NCI-H146 treated with DMSO at 0.1 percent for 48 hours (cell line): ENCODE results near the gene SBF2.
A peak's percentile ranks its signal among the peaks of the same experiment; 100 is the strongest.
"Not testable (repeated sequence)": the region's sequence is repeated elsewhere in the genome, so short reads cannot be mapped to it uniquely, and the experiment has no call there.

Experiments
- DNase-seq: peaks from one replicate; lab custom pipeline; 2025; ENCODE audit not compliant: unreplicated experiment; lab: John Stamatoyannopoulos, UW

Gene SBF2

GRCh38 chr11:10023212-10023611, 270.8 kb downstream of the SBF2 start:
- DNase-seq: no peak

GRCh38 chr11:10022764-10023163, 271.3 kb downstream of the SBF2 start:
- no peak for DNase-seq

DNA sequence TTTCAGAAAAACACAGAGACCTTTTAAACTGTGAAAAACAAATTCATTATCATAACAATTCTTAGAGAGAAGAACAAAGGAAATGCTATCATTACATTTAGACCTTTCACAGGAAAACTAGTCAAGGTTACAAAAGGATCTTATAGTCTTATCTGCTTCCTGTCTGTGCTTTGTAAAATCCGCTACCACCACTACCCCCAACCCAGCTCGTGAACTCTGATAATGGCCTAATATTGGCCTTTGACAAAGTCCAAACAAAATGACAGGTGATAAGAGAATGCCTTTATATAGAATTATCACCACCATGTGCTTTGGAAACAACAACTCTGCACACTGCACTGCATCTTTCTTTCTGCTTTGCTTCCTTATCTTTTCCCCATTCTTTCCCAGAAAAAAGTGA, 272.5 kb downstream of the SBF2 start:
- DNase-seq: peak; percentile 89

- DNase-seq: no peak
Observed at GRCh38 chr11:10019906-10020682, 273.9 kb downstream of the SBF2 start.

GRCh38 chr11:10017911-10018310, 276.1 kb downstream of the SBF2 start:
- DNase-seq: no peak

DNA sequence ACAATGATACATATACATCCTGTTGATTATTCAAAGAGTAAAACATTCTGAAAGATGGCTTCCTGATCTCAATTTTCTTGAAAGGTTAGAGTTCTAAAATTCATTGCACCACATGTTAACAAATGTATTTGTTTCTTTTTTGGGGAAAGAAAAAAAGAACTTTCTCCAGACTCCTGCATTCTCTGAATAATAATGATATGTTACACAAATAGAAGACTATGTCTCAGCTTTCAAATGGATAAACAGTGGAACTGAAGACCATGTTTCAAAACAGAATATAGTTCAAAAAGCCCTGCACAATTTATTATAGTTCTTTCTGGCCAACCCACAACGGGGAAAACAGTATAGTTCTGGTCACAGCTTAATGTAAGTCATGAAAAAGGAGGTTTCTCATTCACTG, 277.0 kb downstream of the SBF2 start:
- DNase-seq: no peak

DNA sequence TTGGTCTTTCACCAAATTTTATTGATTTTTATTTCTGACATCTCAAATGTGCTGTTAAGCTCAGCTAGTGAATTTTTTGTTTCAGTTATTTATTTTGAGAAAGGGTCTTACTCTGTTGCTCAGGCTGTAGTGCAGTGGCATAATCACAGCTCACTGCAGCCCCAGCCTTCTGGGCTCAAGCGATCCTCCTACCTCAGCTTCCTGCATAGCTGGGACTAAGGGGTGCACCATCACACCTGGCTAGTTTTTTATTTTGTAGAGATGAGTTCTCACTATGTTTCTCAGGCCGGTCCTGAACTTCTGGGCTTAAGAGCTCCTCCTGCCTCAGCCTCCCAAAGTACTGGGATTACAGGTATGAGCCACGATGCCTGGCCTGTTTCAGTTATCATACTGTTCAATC, 282.0 kb downstream of the SBF2 start:
- DNase-seq: no peak

DNA sequence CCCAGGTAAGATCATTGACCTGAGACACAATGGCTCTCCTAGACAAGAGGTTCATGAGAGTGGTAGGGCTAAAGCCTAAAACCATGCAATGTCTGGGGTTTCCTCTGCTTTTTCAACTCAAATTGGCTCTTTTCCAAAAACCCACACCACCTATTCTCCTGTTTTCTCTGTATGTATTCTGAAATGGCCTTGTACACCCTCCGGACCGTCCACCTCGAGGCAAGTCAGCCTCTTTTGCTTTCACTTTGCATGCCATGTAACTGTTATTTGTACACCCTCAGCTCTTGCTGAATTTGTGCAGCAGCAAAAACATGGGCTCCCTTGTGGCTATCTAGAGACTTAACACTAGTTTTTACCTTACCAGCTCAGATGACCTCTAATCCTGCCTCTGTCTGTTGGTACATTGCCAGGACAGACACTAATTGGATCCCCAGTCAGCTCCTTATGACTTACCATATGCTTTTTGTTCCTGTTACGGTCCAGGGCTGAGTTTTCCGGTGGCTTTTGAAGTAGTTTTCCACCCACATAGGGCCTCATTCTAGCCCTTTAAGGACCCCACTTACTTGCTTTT, 288.0 kb downstream of the SBF2 start:
- DNase-seq: no peak

DNA sequence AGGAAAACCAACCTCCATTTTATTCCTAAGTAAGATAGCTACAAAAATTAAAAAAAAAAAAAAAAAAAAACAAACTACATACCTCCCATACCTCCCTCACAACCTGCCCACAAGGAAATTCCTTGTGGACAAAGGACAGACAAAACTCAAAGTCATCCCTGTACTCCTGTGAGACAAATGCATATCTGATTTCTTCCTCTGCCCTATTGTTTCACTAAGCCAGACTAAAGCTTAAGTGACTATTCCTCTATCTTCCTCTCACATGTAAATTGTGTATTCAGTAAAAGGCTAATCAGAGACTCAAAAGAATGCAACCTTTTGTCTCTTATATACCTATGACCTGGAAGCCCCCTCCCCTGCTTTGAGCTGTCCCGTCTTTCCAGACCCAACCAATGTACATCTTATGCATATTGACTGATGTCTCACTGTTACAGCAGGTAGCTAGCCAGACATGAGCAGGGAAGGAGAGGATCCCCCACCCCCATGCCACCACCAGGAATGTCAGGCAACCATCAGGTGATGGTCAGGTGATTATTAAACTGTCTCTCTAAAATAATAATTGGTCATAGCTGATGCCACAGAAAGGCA, 289.4 kb downstream of the SBF2 start:
- DNase-seq: no peak

DNA sequence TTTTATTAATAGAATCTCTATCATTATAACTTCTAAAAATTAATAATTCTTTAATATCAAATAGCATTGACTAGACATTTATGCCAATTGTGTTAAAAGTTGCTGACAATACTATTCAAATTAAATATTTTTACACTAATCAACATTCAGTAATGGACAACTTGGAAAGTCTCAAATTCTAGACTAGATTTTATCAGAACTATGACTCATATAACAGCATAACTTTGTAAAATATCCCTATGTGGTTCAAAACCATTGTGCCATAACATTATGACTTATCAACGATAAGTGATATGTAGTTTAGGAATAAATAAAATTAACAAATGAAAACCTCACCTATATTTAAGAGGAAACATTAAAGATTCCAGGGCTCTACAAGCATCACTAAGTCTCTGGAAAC, 291.8 kb downstream of the SBF2 start:
- no peak for DNase-seq

DNA sequence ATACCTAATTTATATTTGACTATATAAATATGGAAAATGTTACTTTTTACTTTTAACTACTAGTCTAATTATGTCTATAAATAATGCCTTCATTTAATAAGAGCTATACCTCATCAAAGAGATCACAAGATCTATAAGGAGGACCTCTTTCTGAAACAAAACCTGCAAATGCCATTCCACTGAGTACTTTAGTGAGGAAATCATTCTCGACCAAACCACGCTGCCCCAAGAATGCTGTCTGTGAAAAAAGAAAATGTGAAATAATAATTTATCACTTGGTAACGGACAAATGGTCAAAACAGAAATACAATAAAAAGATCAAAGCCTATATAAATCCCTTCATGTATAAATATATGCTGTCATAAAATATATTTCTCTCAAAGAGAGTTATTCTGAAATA, 301.7 kb downstream of the SBF2 start:
- no peak for DNase-seq

GRCh38 chr11:9990221-9990973, 303.6 kb downstream of the SBF2 start:
- DNase-seq: no peak

DNA sequence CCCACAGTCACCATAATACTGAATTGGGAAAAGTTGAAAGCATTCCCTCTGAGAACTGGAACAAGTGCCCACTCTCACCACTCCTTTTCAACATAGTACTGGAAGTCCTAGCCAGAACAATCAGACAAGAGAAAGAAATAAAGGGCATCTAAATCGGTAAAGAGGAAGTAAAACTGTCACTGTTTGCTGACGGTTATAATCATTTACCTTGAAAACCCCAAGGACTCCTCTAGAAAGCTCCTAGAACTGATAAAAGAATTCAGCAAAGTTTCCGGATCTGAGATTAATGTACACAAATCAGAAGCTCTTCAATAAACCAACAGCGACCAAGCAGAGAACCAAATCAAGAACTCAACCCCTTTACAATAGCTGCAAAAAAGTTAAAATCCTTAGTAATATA, 306.7 kb downstream of the SBF2 start:
- DNase-seq: not testable (repeated sequence)

DNA sequence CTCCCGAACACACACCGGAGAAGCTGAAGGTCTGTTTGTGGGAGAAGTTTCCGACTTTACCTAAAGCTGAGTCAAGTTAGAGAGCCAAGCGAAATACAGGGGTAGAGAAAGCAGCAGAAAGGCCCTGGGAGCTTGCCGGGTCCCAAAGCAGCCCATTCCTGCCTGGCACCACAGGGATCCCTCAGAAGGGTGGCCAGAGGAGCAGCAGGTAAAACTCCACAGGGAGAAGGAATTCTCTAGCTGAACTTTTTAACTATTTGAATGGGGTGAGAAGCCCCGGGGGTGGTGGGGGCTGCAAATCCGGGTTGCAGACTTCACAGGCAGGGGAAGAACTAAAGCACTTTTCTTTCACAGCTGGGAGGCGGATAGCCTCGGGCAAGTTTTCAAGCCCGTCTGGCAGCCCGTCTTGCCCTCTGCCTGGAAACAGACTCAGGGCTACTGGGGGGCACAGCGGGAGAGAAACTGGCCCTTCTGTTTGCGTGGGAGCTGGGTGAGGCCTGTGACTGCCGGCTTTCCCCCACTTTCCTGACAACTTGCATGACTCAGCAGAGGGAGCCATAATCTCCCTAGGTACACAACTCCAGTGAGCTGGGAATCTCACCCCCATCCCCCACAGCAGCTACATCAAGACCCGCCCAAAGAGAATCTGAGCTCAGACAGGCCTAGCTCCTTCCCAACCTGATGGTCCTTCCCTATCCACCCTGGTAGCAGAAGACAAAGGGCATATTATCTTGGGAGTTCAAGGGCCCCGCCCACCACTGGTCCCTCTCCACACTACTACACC, 311.0 kb downstream of the SBF2 start:
- DNase-seq: no peak

GRCh38 chr11:9982127-9982795, 311.8 kb downstream of the SBF2 start:
- no peak for DNase-seq

DNA sequence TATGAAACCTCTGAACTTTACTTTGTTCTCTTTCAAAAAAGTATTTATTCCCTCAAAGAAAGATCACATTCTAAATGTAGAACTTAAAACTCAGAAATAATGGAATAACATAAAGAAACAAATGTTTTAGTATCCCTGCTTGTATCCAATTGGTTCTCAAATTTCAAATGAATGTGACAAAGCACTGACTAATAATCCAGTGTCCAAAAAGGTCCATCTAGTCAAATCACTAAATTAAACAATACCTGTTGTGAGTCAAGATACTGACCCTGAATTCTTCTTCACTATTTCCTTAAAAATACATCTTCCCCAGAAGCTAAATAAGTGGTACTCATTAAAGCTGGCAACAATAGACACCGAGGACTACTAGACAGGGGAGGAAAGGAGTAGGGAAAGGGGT, 313.1 kb downstream of the SBF2 start:
- no peak for DNase-seq

DNA sequence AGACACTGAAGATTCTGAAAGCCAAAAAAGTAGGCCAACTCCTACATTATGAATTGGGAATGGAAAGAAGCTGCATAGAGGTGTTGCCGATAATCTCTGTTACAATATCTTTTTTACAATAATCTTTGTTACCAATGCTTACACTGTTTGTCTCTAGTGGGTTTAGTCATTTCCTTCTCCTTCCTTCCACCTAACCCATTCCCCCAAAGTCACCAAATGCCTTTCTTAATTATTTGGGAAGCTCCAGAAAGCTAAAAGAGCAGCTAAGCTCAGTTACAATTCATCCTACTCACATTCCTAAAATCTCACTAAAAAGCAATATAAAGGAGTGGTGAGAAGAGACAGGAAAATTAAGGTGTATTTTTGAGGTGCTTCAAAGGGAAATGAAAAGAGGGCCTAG, 316.5 kb downstream of the SBF2 start:
- no peak for DNase-seq

GRCh38 chr11:9974375-9974774, 319.6 kb downstream of the SBF2 start:
- no peak for DNase-seq

- DNase-seq: no peak
Observed at GRCh38 chr11:9973921-9974320, 320.1 kb downstream of the SBF2 start.

GRCh38 chr11:9972989-9973388, 321.0 kb downstream of the SBF2 start:
- DNase-seq: no peak

DNA sequence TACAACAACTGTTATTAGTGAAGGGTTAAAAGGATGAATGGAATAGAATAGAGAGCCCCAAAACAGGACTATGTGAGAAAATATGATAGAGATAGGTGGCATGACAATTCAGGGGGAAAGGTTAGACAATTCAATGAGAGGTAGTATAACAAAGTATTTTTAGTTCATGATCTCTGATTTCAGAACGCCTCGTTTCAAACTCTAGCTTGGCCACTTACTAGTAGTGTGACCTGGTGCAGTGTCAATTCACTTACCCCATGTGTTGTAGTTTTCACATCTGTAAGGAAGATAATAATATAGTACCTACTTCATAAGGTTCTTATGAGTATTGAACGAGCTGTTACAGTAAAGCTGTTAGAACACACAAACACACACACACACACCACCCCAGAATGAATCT, 322.1 kb downstream of the SBF2 start:
- DNase-seq: no peak
